GM23248 (cell line): ENCODE data around the gene SAMD4B. TPM values are rescaled to one million over a fixed set of nuclear protein-coding genes. Genes with fewer than 3 reads are reported as not detected.

Experiments used
- DNase-seq: peaks from one replicate; pipeline ENCODE4 v3.0.0-alpha.2; 2015
- H2AFZ ChIP-seq: fragments of 200-600 bp; sonication (generic); 2 replicates; pipeline ENCODE4 v1.6.1; 2016; ENCODE audit warnings: antibody characterized with exemption
- H3F3A ChIP-seq: fragments of 200-600 bp; sonication (generic); 2 replicates; pipeline ENCODE4 v1.6.1; 2016; ENCODE audit warnings: mild to moderate bottlenecking, antibody characterized with exemption, mixed run types; ENCODE audit not compliant: insufficient read depth
- H3K27ac ChIP-seq: fragments of 200-600 bp; sonication (generic); 2 replicates; pipeline ENCODE4 v1.5.1; 2016; ENCODE audit warnings: mild to moderate bottlenecking
- H3K27me3 ChIP-seq: fragments of 200-600 bp; sonication (generic); replicated peaks from 2 replicates; pipeline ENCODE4 v1.6.1; 2016; ENCODE audit warnings: mild to moderate bottlenecking; ENCODE audit not compliant: insufficient read depth
- H3K36me3 ChIP-seq: fragments of 200-600 bp; sonication (generic); 2 replicates; pipeline ENCODE4 v1.6.1; 2016; ENCODE audit warnings: low read depth, mild to moderate bottlenecking
- H3K4me1 ChIP-seq: fragments of 200-600 bp; sonication (generic); 2 replicates; pipeline ENCODE4 v1.6.1; 2016; ENCODE audit warnings: mild to moderate bottlenecking; ENCODE audit not compliant: insufficient read depth
- H3K4me2 ChIP-seq: fragments of 200-600 bp; sonication (generic); one replicate; pipeline ENCODE4 v1.6.1; 2016; ENCODE audit warnings: mild to moderate bottlenecking; ENCODE audit not compliant: unreplicated experiment
- H3K4me3 ChIP-seq: fragments of 200-600 bp; sonication (generic); 2 replicates; pipeline ENCODE4 v1.5.1; 2016; ENCODE audit warnings: mild to moderate bottlenecking
- H3K79me2 ChIP-seq: fragments of 200-600 bp; sonication (generic); 2 replicates; pipeline ENCODE4 v1.6.1; 2016; ENCODE audit warnings: mild to moderate bottlenecking; ENCODE audit not compliant: insufficient read depth
- H3K9ac ChIP-seq: fragments of 200-600 bp; sonication (generic); 2 replicates; pipeline ENCODE4 v1.6.1; 2016; ENCODE audit warnings: mild to moderate bottlenecking
- H3K9me2 ChIP-seq: fragments of 200-600 bp; sonication (generic); 2 replicates; pipeline ENCODE4 v1.6.1; 2016; ENCODE audit warnings: mixed run types, mild to moderate bottlenecking, moderate library complexity; ENCODE audit not compliant: insufficient read depth
- H3K9me3 ChIP-seq: fragments of 200-600 bp; sonication (generic); one replicate; pipeline ENCODE4 v1.6.1; 2017; ENCODE audit warnings: low read depth
- H4K20me1 ChIP-seq: fragments of 200-600 bp; sonication (generic); 2 replicates; pipeline ENCODE4 v1.6.0; 2016; ENCODE audit not compliant: insufficient read depth
- EZH2 ChIP-seq: fragments of 200-600 bp; sonication (generic); IDR thresholded peaks from 2 replicates; pipeline ENCODE4 v1.6.1; 2018; ENCODE audit warnings: antibody characterized with exemption, mild to moderate bottlenecking; ENCODE audit not compliant: insufficient read depth, poor library complexity, severe bottlenecking
- EZH2phosphoT487 ChIP-seq: fragments of 200-600 bp; sonication (generic); IDR thresholded peaks from 2 replicates; pipeline ENCODE4 v1.6.1; 2018; ENCODE audit warnings: antibody characterized with exemption, moderate library complexity, mild to moderate bottlenecking, low read depth; ENCODE audit not compliant: insufficient read depth
- WGBS, 2 experiments: methylation state at CpG; one replicate each; pipeline ENCODE4 v1.1.6; 2015 to 2017; ENCODE audit warnings: low lambda C conversion rate in 2 of 2, low coverage in 1 of 2; ENCODE audit errors: missing lambda C conversion rate in 2 of 2; 5-methylcytosine and 5-hydroxymethylcytosine counted together
- in situ Hi-C: fragments of 300-500 bp; cut with MboI; formaldehyde crosslinking; loops from 2 replicates; pipeline ENCODE4 v1.15.0; 2020
- polyA plus RNA-seq: library from polyadenylated mRNA; unstranded; fragments of >200 nt; fragmentation: Nextera tagmentation; extraction: Ambion mirVana; gene quantifications from 2 replicates; pipeline ENCODE4 v1.2.1, GENCODE V29; 2016
- total RNA-seq: library from RNA; depleted of rRNA; stranded (reverse); fragments of >200 nt; shearing (Covaris generic); gene quantifications from 2 replicates; pipeline ENCODE4 v1.2.3, GENCODE V29; 2014

The SAMD4B gene
- total and polyA plus RNA-seq, 2 experiments from 2014 or later = 66.7 to 71.9 TPM

DNA sequence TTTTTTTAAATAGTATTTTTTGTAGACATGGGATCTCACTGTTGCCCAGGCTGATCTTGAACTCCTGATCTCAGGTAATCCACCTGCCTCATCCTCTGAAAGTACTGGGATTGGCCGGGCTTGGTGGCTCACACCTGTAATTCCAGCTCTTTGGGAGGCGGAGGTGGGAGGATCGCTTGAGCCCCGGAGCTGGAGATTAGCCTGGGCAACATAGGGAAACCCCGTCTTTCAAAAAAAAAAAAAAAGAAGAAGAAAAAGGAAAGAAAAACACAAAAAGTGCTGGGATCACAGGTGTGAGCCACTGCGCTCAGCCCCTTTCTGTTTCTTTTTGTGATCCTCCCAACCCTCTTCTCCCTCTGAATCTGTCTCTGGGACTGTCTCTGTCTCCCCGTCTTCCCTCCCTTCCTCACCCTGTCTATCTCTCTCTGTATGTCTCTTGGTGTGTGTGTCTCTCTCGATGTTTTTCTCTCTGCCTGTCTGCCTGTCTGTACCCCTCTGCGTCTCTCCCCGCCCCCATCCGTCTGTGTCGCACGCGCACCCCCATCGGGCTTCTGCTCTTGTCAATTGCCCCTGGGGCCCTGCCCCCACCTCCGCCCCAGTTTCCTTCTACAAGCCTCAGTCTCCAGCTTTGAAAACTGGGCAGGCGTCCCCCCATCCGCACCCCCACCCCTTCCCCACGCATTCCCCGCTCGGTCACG is 63.9 kb downstream of the SAMD4B start:
- in situ Hi-C loops = no loop called here
- Histone ChIP-seq H3F3A (peaks cover 38% of the 10 kb centered on the region), H2AFZ (peak overlapping the region; percentile 50), H3K9me2 (no peaks in the 10 kb centered on the region), H3K79me2 (peaks cover 23% of the 10 kb centered on the region), H3K27ac (peak overlapping the region; percentile 96), H3K9ac (peak overlapping the region; percentile 97), H3K4me1 (peaks cover 40% of the 10 kb centered on the region), H3K4me3 (peak overlapping the region; percentile 87), H4K20me1 (no peaks in the 10 kb centered on the region), H3K27me3 (no peaks in the 10 kb centered on the region), H3K36me3 (peaks cover 11% of the 10 kb centered on the region; the same call in 1 of the 2 replicates), H3K4me2 (peak overlapping the region; percentile 82), H3K9me3 (no peaks in the 10 kb centered on the region)
- DNase-seq = peak; percentile 67
- TF ChIP-seq EZH2 (no peak), EZH2phosphoT487 (no peak)
- WGBS, 2 experiments = 8 to 10% methylated on average over 14 to 22 of the region's 22 CpGs

DNA sequence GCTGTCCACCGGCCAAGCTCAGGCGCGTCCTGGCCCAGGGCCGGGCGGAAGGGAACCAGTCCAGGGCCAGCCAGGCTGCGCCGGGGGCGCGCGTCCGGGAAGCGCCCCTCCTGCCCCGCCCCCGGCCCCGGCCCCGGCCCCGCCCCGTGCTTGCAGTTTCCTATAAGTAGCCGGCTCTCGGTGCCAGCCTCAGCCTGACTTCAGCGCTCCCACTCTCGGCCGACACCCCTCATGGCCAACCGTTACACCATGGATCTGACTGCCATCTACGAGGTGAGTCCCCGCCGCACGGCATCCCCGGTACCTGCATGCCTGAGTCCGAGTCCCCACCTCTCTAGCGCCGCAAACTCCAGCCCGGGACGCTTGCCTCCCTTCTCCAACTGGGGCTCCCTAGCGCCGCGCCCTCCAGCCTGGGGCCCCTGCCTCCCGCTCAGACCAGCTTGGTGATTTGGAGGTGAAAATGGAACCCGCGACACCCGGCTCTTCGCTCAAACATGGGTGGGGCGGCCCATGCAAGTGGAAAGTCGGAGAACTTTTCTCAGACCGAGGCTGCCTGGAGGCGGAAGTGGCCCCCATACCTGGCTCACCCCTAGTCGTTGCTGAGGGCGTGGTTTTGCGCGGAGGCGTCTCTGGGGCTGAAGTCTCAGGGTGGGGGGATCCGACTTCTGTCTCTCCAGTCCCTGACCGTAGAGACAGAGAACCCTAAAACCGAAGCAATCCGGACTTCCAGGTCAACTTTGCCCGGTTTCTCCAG is 64.6 kb downstream of the SAMD4B start, which contains the start of gene ZFP36:
TSS of gene ZFP36 (plus strand) at position 192 of the 754 bp plus-strand sequence. CDS start at position 250, 58 bp downstream.
- H3K36me3 ChIP-seq = peaks cover 11% of the 10 kb centered on the region; the same call in 1 of the 2 replicates
- H3K4me3 ChIP-seq = peak within 1 kb of the TSS; percentile 87
- no peaks in the 10 kb centered on the region for H4K20me1 ChIP-seq
- peaks cover 23% of the 10 kb centered on the region for H3K79me2 ChIP-seq
- no peaks in the 10 kb centered on the region for H3K27me3 ChIP-seq
- peak within 1 kb of the TSS; percentile 50 for H2AFZ ChIP-seq
- in situ Hi-C loops = no loop called here
- peak within 1 kb of the TSS; percentile 97 for H3K9ac ChIP-seq
- H3K9me2 ChIP-seq = no peaks in the 10 kb centered on the region
- peaks cover 41% of the 10 kb centered on the region for H3K4me1 ChIP-seq
- H3K4me2 ChIP-seq = peak within 1 kb of the TSS; percentile 94
- peaks cover 38% of the 10 kb centered on the region for H3F3A ChIP-seq
- peak; percentile 90 for DNase-seq
- peak within 1 kb of the TSS; percentile 96 for H3K27ac ChIP-seq
- TF ChIP-seq EZH2phosphoT487 = no peak
- no peak for TF ChIP-seq EZH2
- no peaks in the 10 kb centered on the region for H3K9me3 ChIP-seq
- 1% methylated on average over 37 to 55 of the region's 56 CpGs for WGBS, 2 experiments

DNA sequence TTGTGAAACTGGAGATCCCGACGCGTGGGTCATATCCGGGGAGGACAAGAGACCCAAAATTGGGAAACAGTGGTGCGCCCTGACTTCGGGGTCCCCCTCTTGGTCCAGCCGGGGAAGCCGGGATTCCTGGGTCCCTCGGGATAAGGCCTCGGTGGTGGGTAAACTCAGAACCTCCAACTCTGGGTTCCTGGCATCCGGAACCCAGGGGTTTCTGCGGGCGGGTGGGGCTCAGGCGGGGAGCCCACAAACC is 65.1 kb downstream of the SAMD4B start:
- Histone ChIP-seq H2AFZ (no peak overlapping the region), H4K20me1 (no peaks in the 10 kb centered on the region), H3K79me2 (peaks cover 23% of the 10 kb centered on the region), H3K9me2 (no peaks in the 10 kb centered on the region), H3K4me1 (peaks cover 36% of the 10 kb centered on the region), H3K36me3 (peaks cover 11% of the 10 kb centered on the region; the same call in 1 of the 2 replicates), H3K4me3 (peak overlapping the region; percentile 87), H3K4me2 (peak overlapping the region; percentile 94), H3K9ac (peak overlapping the region; percentile 97), H3K27me3 (no peaks in the 10 kb centered on the region), H3K9me3 (no peaks in the 10 kb centered on the region), H3K27ac (peak overlapping the region; percentile 96), H3F3A (peaks cover 34% of the 10 kb centered on the region)
- TF ChIP-seq EZH2 (no peak), EZH2phosphoT487 (no peak)
- in situ Hi-C loops = no loop called here
- DNase-seq = no peak
- 0 to 1% methylated on average over 11 to 14 of the region's 14 CpGs for WGBS, 2 experiments

DNA sequence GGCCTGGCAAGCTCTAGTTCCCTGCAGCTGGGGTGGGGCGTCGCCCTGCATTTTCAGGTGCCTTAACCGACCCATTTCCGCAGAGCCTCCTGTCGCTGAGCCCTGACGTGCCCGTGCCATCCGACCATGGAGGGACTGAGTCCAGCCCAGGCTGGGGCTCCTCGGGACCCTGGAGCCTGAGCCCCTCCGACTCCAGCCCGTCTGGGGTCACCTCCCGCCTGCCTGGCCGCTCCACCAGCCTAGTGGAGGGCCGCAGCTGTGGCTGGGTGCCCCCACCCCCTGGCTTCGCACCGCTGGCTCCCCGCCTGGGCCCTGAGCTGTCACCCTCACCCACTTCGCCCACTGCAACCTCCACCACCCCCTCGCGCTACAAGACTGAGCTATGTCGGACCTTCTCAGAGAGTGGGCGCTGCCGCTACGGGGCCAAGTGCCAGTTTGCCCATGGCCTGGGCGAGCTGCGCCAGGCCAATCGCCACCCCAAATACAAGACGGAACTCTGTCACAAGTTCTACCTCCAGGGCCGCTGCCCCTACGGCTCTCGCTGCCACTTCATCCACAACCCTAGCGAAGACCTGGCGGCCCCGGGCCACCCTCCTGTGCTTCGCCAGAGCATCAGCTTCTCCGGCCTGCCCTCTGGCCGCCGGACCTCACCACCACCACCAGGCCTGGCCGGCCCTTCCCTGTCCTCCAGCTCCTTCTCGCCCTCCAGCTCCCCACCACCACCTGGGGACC is 65.6 kb downstream of the SAMD4B start:
- H3K4me1 ChIP-seq = peaks cover 33% of the 10 kb centered on the region
- H3K4me3 ChIP-seq = peak overlapping the region; percentile 87
- H3K9ac ChIP-seq = peak overlapping the region; percentile 97
- H3K27ac ChIP-seq = peak overlapping the region; percentile 96
- no peaks in the 10 kb centered on the region for H3K9me3 ChIP-seq
- in situ Hi-C loops = no loop called here
- peaks cover 11% of the 10 kb centered on the region; the same call in 1 of the 2 replicates for H3K36me3 ChIP-seq
- peaks cover 24% of the 10 kb centered on the region for H3K79me2 ChIP-seq
- H3F3A ChIP-seq = peaks cover 34% of the 10 kb centered on the region
- 0 to 1% methylated on average over 33 to 35 of the region's 40 CpGs for WGBS, 2 experiments
- H2AFZ ChIP-seq = no peak overlapping the region
- DNase-seq = peak; percentile 64
- TF ChIP-seq EZH2phosphoT487 (no peak), EZH2 (no peak)
- H3K4me2 ChIP-seq = peak overlapping the region; percentile 94
- H3K27me3 ChIP-seq = no peaks in the 10 kb centered on the region
- H4K20me1 ChIP-seq = no peaks in the 10 kb centered on the region
- H3K9me2 ChIP-seq = no peaks in the 10 kb centered on the region
